OCI-LY1 (cell line): ENCODE data around the gene FAM20C.

Experiments used
- H2AFZ ChIP-seq: fragments of 200-600 bp; sonication (generic), shearing (Covaris generic); 2 replicates; pipeline ENCODE4 v1.6.0; 2014; ENCODE audit warnings: antibody characterized with exemption, mild to moderate bottlenecking, low read length
- H3F3A ChIP-seq: fragments of 200-600 bp; sonication (generic), shearing (Covaris generic); 2 replicates; pipeline ENCODE4 v1.6.0; 2014; ENCODE audit warnings: mild to moderate bottlenecking, antibody characterized with exemption, low read length, moderate library complexity; ENCODE audit not compliant: insufficient read depth
- H3K27ac ChIP-seq: fragments of 200-600 bp; sonication (generic); 2 replicates; pipeline ENCODE4 v1.5.1; 2014; ENCODE audit warnings: low read length, mixed run types, mild to moderate bottlenecking, low read depth; ENCODE audit not compliant: poor library complexity, severe bottlenecking
- H3K27me3 ChIP-seq: fragments of 200-600 bp; sonication (generic); 2 replicates; pipeline ENCODE4 v1.6.0; 2014; ENCODE audit warnings: antibody characterized with exemption, mild to moderate bottlenecking, low read length, moderate library complexity; ENCODE audit not compliant: insufficient read depth
- H3K36me3 ChIP-seq: fragments of 200-600 bp; sonication (generic); 2 replicates; pipeline ENCODE4 v1.6.1; 2014; ENCODE audit warnings: mild to moderate bottlenecking, antibody characterized with exemption, low read length, moderate library complexity, mixed read lengths; ENCODE audit not compliant: insufficient read depth
- H3K4me1 ChIP-seq: fragments of 200-600 bp; sonication (generic); 2 replicates; pipeline ENCODE4 v1.5.1; 2014; ENCODE audit warnings: mild to moderate bottlenecking, low read length, moderate library complexity; ENCODE audit not compliant: insufficient read depth, severe bottlenecking
- H3K4me2 ChIP-seq: fragments of 200-600 bp; sonication (generic), shearing (Covaris generic); 2 replicates; pipeline ENCODE4 v1.6.1; 2014; ENCODE audit warnings: low read length
- H3K4me3 ChIP-seq: fragments of 200-600 bp; sonication (generic); 2 replicates; pipeline ENCODE4 v1.5.1; 2014; ENCODE audit warnings: low read length, low read depth, mild to moderate bottlenecking, mixed read lengths; ENCODE audit not compliant: poor library complexity, severe bottlenecking
- H3K79me2 ChIP-seq: fragments of 200-600 bp; shearing (Covaris generic); 2 replicates; pipeline ENCODE4 v1.6.1; 2016; ENCODE audit warnings: mixed run types, low read length, mixed read lengths; ENCODE audit not compliant: insufficient read depth
- H3K9ac ChIP-seq: fragments of 200-600 bp; sonication (generic), shearing (Covaris generic); 2 replicates; pipeline ENCODE4 v1.6.1; 2014; ENCODE audit warnings: mild to moderate bottlenecking, low read length, mixed read lengths
- H3K9me2 ChIP-seq: fragments of 200-600 bp; sonication (generic), shearing (Covaris generic); 2 replicates; pipeline ENCODE4 v1.6.1; 2014; ENCODE audit warnings: low read depth, mild to moderate bottlenecking, low read length, mixed read lengths
- H3K9me3 ChIP-seq: fragments of 200-600 bp; shearing (Covaris generic); 2 replicates; pipeline ENCODE4 v1.6.1; 2014; ENCODE audit warnings: low read length, mixed read lengths
- H4K20me1 ChIP-seq: fragments of 200-600 bp; sonication (generic), shearing (Covaris generic); 2 replicates; pipeline ENCODE4 v1.6.0; 2016; ENCODE audit warnings: mild to moderate bottlenecking, low read length; ENCODE audit not compliant: insufficient read depth
- CTCF ChIP-seq: fragments of 200-600 bp; sonication (generic), shearing (Covaris generic); IDR thresholded peaks from 2 replicates; pipeline ENCODE4 v1.5.1; 2017; ENCODE audit warnings: mild to moderate bottlenecking, antibody characterized with exemption, low read length, moderate library complexity, mixed read lengths
- EZH2 ChIP-seq: fragments of 200-600 bp; sonication (generic), shearing (Covaris generic); IDR thresholded peaks from 2 replicates; pipeline ENCODE4 v1.8.0; 2017; ENCODE audit warnings: borderline replicate concordance, mixed run types, mild to moderate bottlenecking, antibody characterized with exemption, low read length, moderate library complexity, mixed read lengths

FAM20C gene

GRCh38 chr7:250523-250922 lies 58.2 kb downstream of the FAM20C start:
- no peaks in the 10 kb centered on the region for H3K9me2 ChIP-seq
- H3K4me2 ChIP-seq, result no peak overlapping the region
- H3K4me3 ChIP-seq, result no peak overlapping the region
- no peaks in the 10 kb centered on the region for H3F3A ChIP-seq
- H3K9me3 ChIP-seq, result no peaks in the 10 kb centered on the region
- H3K4me1 ChIP-seq, result no peaks in the 10 kb centered on the region
- H3K79me2 ChIP-seq, result no peaks in the 10 kb centered on the region
- H2AFZ ChIP-seq, result no peak overlapping the region
- TF ChIP-seq CTCF (no peak), EZH2 (no peak)
- H4K20me1 ChIP-seq, result no peaks in the 10 kb centered on the region
- H3K27me3 ChIP-seq, result no peaks in the 10 kb centered on the region
- H3K36me3 ChIP-seq, result no peaks in the 10 kb centered on the region
- no peak overlapping the region for H3K27ac ChIP-seq
- H3K9ac ChIP-seq, result no peak overlapping the region

- no peak for TF ChIP-seq CTCF
- no peak for TF ChIP-seq EZH2
- Histone ChIP-seq H3K27me3 (no peaks in the 10 kb centered on the region), H3K79me2 (no peaks in the 10 kb centered on the region), H2AFZ (no peak overlapping the region), H4K20me1 (no peaks in the 10 kb centered on the region), H3K9me3 (no peaks in the 10 kb centered on the region), H3K4me1 (no peaks in the 10 kb centered on the region), H3K4me2 (no peak overlapping the region), H3F3A (no peaks in the 10 kb centered on the region), H3K4me3 (no peak overlapping the region), H3K36me3 (no peaks in the 10 kb centered on the region), H3K9me2 (no peaks in the 10 kb centered on the region), H3K9ac (no peak overlapping the region), H3K27ac (no peak overlapping the region)
Observed at GRCh38 chr7:251005-251404, 58.6 kb downstream of the FAM20C start.

GRCh38 chr7:251446-252175 lies 59.2 kb downstream of the FAM20C start:
- H2AFZ ChIP-seq, result no peak overlapping the region
- H3K9me3 ChIP-seq, result no peaks in the 10 kb centered on the region
- no peaks in the 10 kb centered on the region for H4K20me1 ChIP-seq
- no peaks in the 10 kb centered on the region for H3K27me3 ChIP-seq
- no peaks in the 10 kb centered on the region for H3K4me1 ChIP-seq
- no peak overlapping the region for H3K4me3 ChIP-seq
- H3K4me2 ChIP-seq, result no peak overlapping the region
- TF ChIP-seq EZH2, result no peak
- H3K27ac ChIP-seq, result no peak overlapping the region
- H3K79me2 ChIP-seq, result no peaks in the 10 kb centered on the region
- H3K9me2 ChIP-seq, result no peaks in the 10 kb centered on the region
- no peaks in the 10 kb centered on the region for H3F3A ChIP-seq
- H3K9ac ChIP-seq, result no peak overlapping the region
- H3K36me3 ChIP-seq, result no peaks in the 10 kb centered on the region
